Measurements from ENCODE around the gene KCNH8. TPM values are rescaled to one million over a fixed set of nuclear protein-coding genes. Genes with fewer than 3 reads are reported as not detected.

KCNH8 gene
- total RNA-seq, 3 donors from 2014 or later (not counting 1 experiment from before 2014, with no cell fraction given): 0.10 TPM; not detected in 2

DNA sequence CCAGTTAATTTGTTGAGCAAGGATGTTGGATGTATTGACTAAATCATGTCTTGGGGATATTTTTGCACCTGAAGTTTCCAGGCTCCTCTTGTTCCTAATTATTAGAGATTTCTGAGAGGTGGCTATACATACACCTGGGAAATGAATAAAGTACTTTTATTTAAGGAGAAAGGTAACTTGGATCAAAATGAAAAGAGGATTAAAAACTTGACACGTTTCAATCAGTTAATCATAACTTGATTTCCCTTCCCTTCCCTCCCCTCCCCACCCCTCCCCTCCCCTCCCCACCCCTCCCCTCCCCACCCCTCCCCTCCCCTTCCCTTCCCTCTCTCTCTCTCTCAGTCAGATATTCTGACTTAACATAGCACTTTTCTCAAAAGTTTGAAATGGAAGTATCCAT is 126.3 kb downstream of the KCNH8 start:
- Histone ChIP-seq H3K4me3 (ENCODE audit: low read length) (no peak overlapping the region), H3K27me3 (ENCODE audit: control insufficient read depth, insufficient read depth, low read length) (no peaks in the 10 kb centered on the region), H3K9me3 (ENCODE audit: control insufficient read depth, insufficient read depth, low read length) (no peaks in the 10 kb centered on the region), H3K36me3 (ENCODE audit: control insufficient read depth, insufficient read depth, low read length) (no peaks in the 10 kb centered on the region), H3K27ac (ENCODE audit: low read length) (no peak overlapping the region), H3K4me1 (ENCODE audit: control insufficient read depth, insufficient read depth, low read length) (no peaks in the 10 kb centered on the region)
- Mint-ChIP-seq H3K27me3 (ENCODE audit: low read depth in 2 of 2) (no peaks in the 10 kb centered on the region), H3K9me3 (no peaks in the 10 kb centered on the region), H3K4me1 (no peaks in the 10 kb centered on the region), H3K27ac (no peak overlapping the region), H3K36me3 (no peaks in the 10 kb centered on the region), H3K4me3 (no peak overlapping the region)
- no peak for DNase-seq
- no CpG with 5 or more reads among the region's 1 CpG for WGBS (ENCODE audit: insufficient coverage)
- intact Hi-C loops (cut with micrococcal nuclease): no loop called here
- no peak for TF ChIP-seq CTCF (IDR thresholded peaks at IDR 0.05)
- ATAC-seq: no peak

- H3K27me3 Mint-ChIP-seq (ENCODE audit: low read depth in 2 of 2): no peaks in the 10 kb centered on the region
- WGBS (ENCODE audit: insufficient coverage): 94% methylated on average over 3 of the region's 3 CpGs
- DNase-seq (no peak), ATAC-seq (no peak)
- no peak for TF ChIP-seq CTCF (IDR thresholded peaks at IDR 0.05)
- Histone ChIP-seq H3K4me1 (ENCODE audit: control insufficient read depth, insufficient read depth, low read length) (no peaks in the 10 kb centered on the region), H3K27ac (ENCODE audit: low read length) (no peak overlapping the region), H3K4me3 (ENCODE audit: low read length) (no peak overlapping the region), H3K36me3 (ENCODE audit: control insufficient read depth, insufficient read depth, low read length) (no peaks in the 10 kb centered on the region), H3K9me3 (ENCODE audit: control insufficient read depth, insufficient read depth, low read length) (no peaks in the 10 kb centered on the region), H3K27me3 (ENCODE audit: control insufficient read depth, insufficient read depth, low read length) (no peaks in the 10 kb centered on the region)
- H3K36me3 Mint-ChIP-seq: no peaks in the 10 kb centered on the region
- H3K4me1 Mint-ChIP-seq: no peaks in the 10 kb centered on the region
- no peak overlapping the region for H3K4me3 Mint-ChIP-seq
- H3K27ac Mint-ChIP-seq: no peak overlapping the region
- intact Hi-C loops (cut with micrococcal nuclease): no loop called here
- peaks cover 0 to 2% of the 10 kb centered on the region in 2 donors for H3K9me3 Mint-ChIP-seq
Measured at GRCh38 chr3:19284974-19285373, 136.7 kb downstream of the KCNH8 start.

DNA sequence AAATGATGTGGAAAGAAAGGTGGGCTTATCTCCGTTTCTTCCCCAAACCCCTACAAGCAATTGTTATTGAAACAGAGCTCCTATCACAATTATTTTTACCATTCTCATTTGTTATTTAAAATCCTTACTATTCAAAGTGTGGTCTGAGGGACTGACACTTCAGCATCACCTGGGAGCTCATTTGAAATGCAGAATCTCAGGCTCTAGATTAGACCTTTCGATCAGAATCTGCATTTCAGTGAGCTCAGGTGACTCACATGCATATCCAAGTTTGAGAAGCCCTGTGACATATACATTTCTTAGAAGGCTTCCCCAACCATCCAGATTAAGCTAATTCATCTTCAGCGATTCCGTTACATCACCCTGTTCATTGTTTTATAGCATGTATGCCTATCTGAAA is 145.0 kb downstream of the KCNH8 start:
- no peak overlapping the region for H3K4me3 Mint-ChIP-seq
- H3K4me1 Mint-ChIP-seq: no peaks in the 10 kb centered on the region

More for the DNA sequence above, 145.0 kb downstream of the KCNH8 start:
- Mint-ChIP-seq H3K27me3 (ENCODE audit: low read depth in 2 of 2) (no peaks in the 10 kb centered on the region), H3K9me3 (peaks cover 2 to 3% of the 10 kb centered on the region in 2 donors), H3K36me3 (no peaks in the 10 kb centered on the region), H3K27ac (no peak overlapping the region)
- intact Hi-C loops (cut with micrococcal nuclease): no loop called here
- ATAC-seq: no peak
- H3K27ac ChIP-seq (ENCODE audit: low read length): no peak overlapping the region
- H3K9me3 ChIP-seq (ENCODE audit: control insufficient read depth, insufficient read depth, low read length): no peaks in the 10 kb centered on the region
- no peaks in the 10 kb centered on the region for H3K4me1 ChIP-seq (ENCODE audit: control insufficient read depth, insufficient read depth, low read length)
- TF ChIP-seq CTCF (IDR thresholded peaks at IDR 0.05): no peak
- WGBS (ENCODE audit: insufficient coverage): 90% methylated on average over 3 of the region's 4 CpGs
- no peaks in the 10 kb centered on the region for H3K36me3 ChIP-seq (ENCODE audit: control insufficient read depth, insufficient read depth, low read length)
- no peaks in the 10 kb centered on the region for H3K27me3 ChIP-seq (ENCODE audit: control insufficient read depth, insufficient read depth, low read length)
- no peak for DNase-seq
- H3K4me3 ChIP-seq (ENCODE audit: low read length): no peak overlapping the region

All from natural killer cell (primary cell).